ENCODE measurements around the gene MAFB.

Gene MAFB

GRCh38 chr20:40659567-40659966, 29.5 kb downstream of the MAFB start:
- no peak for TF ChIP-seq ZFX (IDR thresholded peaks at IDR 0.05; ENCODE audit: borderline replicate concordance)
- no peak for TF ChIP-seq CTCF (IDR thresholded peaks at IDR 0.05)
- no peak overlapping the region for H3K27ac ChIP-seq

DNA sequence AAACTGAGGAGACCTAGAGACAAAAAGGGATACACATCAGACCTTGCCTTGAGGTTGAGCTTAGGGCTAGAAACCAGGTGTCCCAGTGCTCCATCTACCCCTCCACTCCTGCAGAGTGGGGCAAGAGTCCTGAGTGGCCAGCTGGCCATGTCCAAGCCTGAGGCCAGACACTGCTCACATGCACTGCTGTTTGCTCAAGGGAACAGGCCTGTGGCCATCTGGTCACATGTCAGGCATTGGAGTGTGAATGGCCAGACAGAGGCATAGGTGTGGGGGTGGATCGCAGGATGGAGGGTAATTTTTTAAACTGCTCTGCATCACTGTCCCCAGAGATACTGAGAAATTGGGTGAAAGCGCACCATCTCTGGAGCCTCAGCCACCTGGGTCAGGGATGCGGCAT, 30.5 kb downstream of the MAFB start:
- no peak for TF ChIP-seq ZFX (IDR thresholded peaks at IDR 0.05; ENCODE audit: borderline replicate concordance)
- TF ChIP-seq CTCF (IDR thresholded peaks at IDR 0.05), result no peak
- no peak overlapping the region for H3K27ac ChIP-seq

DNA sequence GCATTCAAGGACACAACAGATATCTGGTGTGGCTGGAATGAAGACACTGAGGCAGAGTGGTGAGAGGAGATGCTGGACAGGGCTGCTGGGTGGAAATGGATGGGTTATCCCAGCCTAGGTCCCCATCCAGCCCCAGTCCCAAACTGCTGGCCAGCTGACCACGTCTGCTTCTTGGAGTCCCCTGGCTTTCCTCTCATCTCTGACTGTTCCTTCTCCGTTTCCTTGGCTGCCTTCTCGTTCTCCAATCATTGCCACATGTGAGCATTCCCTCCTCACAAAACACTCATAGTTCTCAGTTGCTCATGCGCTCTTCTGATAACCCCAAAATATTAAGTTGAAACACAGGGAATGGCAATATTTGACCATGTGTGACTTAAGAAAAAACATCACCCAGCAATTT, 31.5 kb downstream of the MAFB start:
- H3K27ac ChIP-seq, result no peak overlapping the region
- TF ChIP-seq CTCF (IDR thresholded peaks at IDR 0.05), result no peak
- no peak for TF ChIP-seq ZFX (IDR thresholded peaks at IDR 0.05; ENCODE audit: borderline replicate concordance)

DNA sequence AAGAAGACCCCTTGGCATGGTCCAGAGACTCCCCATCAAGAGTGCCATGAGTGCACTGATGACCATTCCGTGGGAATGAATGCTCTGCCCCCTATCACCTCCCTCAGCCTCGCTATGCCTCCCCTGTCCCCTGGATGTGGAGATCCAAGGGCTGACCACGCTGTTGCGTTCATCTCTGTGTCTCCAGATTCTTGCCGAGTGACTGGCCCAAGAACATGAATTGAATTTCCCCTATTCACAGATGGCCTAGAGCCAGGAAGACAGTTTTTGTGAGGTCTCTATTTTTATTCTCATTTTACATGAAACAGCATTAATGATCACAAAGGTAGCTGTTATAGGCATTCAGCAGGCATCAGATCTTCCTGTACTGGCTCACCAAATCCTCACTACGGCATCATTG, 33.6 kb downstream of the MAFB start:
- no peak for TF ChIP-seq CTCF (IDR thresholded peaks at IDR 0.05)
- no peak for TF ChIP-seq ZFX (IDR thresholded peaks at IDR 0.05; ENCODE audit: borderline replicate concordance)
- H3K27ac ChIP-seq, result no peak overlapping the region

DNA sequence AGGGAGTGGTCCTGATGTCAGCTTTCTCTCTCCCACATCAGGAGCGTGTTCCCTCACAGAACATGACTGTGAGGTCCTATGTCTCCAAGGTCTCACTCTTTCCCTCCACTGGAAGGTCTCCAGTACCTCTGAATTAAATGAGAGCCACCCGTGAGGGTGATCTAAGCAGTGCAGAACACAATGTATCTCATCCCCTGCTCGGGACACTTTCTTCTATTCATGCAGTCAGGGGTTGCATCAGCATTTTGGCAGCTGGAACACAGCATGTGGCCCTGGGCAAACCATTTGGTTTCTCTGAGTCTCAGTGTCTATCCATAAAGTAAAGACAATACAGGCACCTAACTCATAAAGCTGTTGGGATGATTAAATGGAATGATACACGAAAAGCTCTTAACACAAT, 34.2 kb downstream of the MAFB start:
- TF ChIP-seq ZFX (IDR thresholded peaks at IDR 0.05; ENCODE audit: borderline replicate concordance) (no peak), CTCF (IDR thresholded peaks at IDR 0.05) (no peak)
- H3K27ac ChIP-seq, result no peak overlapping the region

DNA sequence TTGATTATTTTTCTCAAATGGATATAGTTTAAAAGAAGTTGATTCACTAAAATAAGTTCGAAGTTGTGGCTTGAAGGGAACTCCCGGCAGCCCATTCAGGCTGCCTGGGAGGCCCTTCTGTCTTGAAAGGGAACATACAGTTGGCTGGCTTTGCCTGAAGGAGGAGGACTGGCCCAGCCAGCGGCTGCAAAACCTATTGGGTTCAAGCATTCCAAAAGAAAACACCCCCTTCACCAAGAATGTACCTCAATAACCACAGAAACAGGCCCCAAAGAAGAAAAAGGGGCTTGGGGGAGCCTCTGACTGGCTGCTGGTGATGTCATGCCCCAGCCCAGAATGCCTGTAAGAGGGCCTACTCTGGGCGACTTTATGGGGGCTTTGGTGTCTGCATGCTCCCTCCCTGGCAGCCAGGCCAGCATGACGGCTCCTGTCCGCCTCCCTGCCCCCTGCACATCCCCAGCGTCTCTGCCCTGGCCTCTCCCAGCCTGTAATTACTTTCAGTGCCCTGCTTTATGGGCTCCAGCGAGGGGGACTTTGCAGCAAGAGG, 36.5 kb downstream of the MAFB start:
- TF ChIP-seq ZFX (IDR thresholded peaks at IDR 0.05; ENCODE audit: borderline replicate concordance), result no peak
- TF ChIP-seq CTCF (IDR thresholded peaks at IDR 0.05), result no peak
- no peak overlapping the region for H3K27ac ChIP-seq

DNA sequence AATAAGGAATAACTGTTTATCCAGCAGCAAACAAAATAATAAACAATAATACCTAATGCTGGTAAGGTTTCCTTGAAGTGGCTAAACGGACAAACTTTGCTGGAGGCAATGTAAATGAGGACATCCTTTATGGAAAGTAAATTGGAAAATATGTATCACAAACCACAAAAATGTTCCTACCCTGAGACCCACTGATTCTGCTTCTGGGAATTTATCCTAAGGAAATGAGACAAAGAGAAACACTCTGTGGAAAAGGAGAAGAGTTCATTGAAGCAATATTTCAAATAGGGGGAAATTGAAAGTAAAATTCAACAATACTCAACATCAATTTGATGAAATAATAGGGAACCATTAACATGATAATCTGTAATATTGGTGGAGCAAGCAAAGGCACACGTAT, 37.9 kb downstream of the MAFB start:
- H3K27ac ChIP-seq, result no peak overlapping the region
- TF ChIP-seq CTCF (IDR thresholded peaks at IDR 0.05) (no peak), ZFX (IDR thresholded peaks at IDR 0.05; ENCODE audit: borderline replicate concordance) (no peak)
